ENCODE measurements around the gene PHLDA3. TPM values are rescaled to one million over a fixed set of nuclear protein-coding genes. Genes with fewer than 3 reads are reported as not detected.

PHLDA3 gene
- total RNA-seq, 2 donors from 2014 or later, result 39.9 to 48.5 TPM

DNA sequence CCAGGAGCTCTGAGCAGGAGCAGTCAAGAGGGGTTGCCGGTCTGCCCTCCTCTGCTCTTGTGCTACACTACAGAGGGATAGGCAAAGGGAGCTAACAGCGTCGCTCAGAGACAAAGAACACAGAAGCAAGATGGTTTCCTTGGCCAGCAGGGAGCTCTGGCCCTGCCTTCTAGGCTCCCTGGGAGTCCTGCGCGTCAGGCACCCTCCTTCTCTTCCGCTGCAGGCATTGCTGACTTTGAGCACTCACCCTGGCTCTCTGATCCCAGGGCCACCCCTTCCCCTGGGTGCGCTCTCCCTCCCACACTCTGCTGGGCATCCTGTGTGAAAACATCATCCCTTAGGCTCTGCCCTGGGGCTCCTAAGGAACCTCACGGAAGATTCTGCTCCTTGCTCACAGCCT, 47.9 kb downstream of the PHLDA3 start:
- ATAC-seq (peak; percentile 4 to 12), DNase-seq (no peak)

GRCh38 chr1:201420608-201421002, 48.4 kb downstream of the PHLDA3 start:
- intact Hi-C loops (cut with DNase I), result no loop called here
- peak; percentile 3 to 9 for ATAC-seq
- no peak for DNase-seq

More for the DNA sequence above, 47.9 kb downstream of the PHLDA3 start:
- intact Hi-C loops (cut with DNase I), result no loop called here

DNA sequence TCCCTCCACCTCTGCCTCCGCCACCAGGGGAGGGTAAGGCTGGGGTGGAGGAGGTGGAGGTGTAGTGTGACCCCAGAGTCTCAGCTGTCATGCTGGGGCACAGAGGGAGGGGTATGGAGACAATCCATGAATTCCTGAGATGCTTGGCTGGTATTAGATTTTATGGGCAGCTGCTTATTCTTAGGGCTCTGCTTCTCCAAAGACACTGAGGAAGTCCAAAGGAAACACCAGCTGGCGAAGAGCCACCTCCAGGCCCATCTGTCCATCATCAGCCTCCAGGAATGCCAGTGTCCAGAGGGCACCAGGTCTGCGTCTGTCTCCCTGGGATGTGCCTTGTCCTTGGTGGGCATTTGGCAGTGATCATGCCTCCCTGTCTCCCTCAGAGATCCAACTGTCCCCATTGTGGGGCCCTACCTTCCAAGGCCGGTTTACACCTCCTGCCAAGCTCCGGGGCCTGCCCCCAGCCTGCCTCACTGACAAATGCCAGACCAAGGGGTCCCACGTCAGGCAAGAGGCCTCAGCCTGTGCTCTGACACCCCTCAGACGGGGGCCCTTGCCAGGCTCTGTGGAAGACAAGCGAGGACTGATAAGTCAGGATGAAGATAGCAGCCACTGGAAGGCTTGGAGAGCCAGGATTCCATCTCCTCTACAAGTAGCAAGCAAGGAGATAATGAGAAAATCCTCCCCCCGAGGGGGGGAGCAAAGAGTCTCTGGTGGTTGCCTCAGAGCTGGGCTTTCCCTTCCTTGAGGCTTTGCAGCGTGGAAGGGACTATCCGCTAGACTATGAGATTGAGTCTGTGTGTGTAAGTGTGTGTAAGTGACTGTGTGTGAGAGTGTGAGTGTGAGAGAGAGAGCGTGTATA, 49.0 kb downstream of the PHLDA3 start:
- ATAC-seq (peak; percentile 51 to 54), DNase-seq (no peak)
- intact Hi-C loops (cut with DNase I), result no loop called here

GRCh38 chr1:201419256-201419655, 49.7 kb downstream of the PHLDA3 start:
- ATAC-seq, result no peak
- intact Hi-C loops (cut with DNase I), result no loop called here
- DNase-seq, result no peak

GRCh38 chr1:201418461-201418860, 50.5 kb downstream of the PHLDA3 start:
- no peak for DNase-seq
- intact Hi-C loops (cut with DNase I), result no loop called here
- no peak for ATAC-seq

Other genes with a start within 250 kb of the PHLDA3 start
- gene PKP1, start 185.7 kb downstream of the PHLDA3 start, total RNA-seq, result 1 to 10 TPM in 1 of 2 donors, under 1 TPM in 1; 0.77 to 1.0 TPM
- 1,000 to 10,000 TPM; 4,860 to 5,317 TPM for gene TNNT2, start 91.5 kb downstream of the PHLDA3 start, total RNA-seq
- 1 to 10 TPM; 1.3 to 1.4 TPM for gene LAD1, start 69.9 kb downstream of the PHLDA3 start, total RNA-seq
- 10 to 100 TPM in 1 of 2 donors, 1 to 10 TPM in 1; 6.4 to 31.5 TPM for gene TNNI1, start 47.5 kb downstream of the PHLDA3 start, total RNA-seq
- gene CSRP1, start 37.9 kb upstream of the PHLDA3 start, total RNA-seq, result 100 to 1,000 TPM in 1 of 2 donors, 10 to 100 TPM in 1; 95.1 to 154 TPM
- gene NAV1, start 69.9 kb upstream of the PHLDA3 start, total RNA-seq, result 10 to 100 TPM; 20.7 to 34.8 TPM